ENCODE data around the gene TLR2.

- TF ChIP-seq CTCF (IDR thresholded peaks at IDR 0.05): no peak
- no peak for TF ChIP-seq POLR2A (IDR thresholded peaks at IDR 0.05)
- TF ChIP-seq POLR2AphosphoS5 (IDR thresholded peaks at IDR 0.05): no peak
Measured at GRCh38 chr4:153748378-153748777, 64.3 kb downstream of the TLR2 start.
